A673 (cell line): ENCODE results near the gene SLC26A5.

Source experiments
- EZH2 ChIP-seq: fragments of 200-600 bp; sonication (generic); IDR thresholded peaks from 2 replicates; pipeline ENCODE4 v1.6.1; 2017; ENCODE audit warnings: borderline replicate concordance, low read depth, mild to moderate bottlenecking, mixed read lengths, antibody characterized with exemption, low read length; ENCODE audit not compliant: poor library complexity, severe bottlenecking
- TF ChIP-seq, protein P1 (sequence below): fragments of 300-800, 200-600 bp; sonication (generic); conservative IDR thresholded peaks from 2 replicates; pipeline ENCODE4 v1.5.1; 2017; ENCODE audit warnings: low read depth, mild to moderate bottlenecking, antibody characterized with exemption, low read length, moderate library complexity, mixed read lengths

DNA sequence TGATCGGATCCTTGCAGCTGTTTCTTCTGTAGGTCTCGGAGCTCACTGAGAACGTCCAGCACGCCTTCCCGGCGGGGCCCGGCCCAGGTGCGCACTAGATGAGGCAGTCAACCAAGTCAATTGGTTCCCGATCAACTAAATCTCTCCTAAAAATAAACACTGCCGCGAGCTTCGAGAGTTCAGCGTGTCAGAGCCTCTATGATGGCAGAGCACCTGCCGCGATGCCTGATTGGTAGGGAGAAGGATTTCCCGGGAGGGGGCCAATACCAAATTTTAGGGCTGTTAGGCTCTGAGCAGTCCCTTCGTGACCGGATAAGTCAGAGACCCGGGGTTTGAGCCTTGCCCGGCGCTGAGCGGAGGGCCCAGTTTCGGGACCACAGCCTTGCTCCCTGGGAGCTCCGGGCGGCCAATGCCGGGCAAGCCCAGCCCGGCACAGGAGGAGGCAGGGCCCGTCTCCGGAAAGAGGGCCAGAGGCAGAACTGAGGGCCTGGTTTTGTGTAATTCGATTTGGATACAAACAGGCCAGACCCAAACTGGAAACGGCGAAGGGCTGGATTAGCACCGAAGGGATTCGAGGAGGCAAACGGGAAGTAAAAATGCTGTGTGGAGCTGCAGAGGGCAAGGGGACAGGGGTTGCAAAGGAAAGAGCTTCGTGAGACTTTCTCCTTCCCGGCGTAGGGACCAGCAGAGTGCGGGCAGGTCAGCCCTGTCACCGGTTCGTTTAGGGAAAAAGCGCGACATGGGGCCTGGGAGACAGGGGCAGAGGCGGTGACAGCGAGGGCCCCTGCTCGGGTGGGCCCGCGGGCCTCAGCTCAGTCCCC lies 569 bp downstream of the SLC26A5 start:
- TF ChIP-seq, protein P1, sequence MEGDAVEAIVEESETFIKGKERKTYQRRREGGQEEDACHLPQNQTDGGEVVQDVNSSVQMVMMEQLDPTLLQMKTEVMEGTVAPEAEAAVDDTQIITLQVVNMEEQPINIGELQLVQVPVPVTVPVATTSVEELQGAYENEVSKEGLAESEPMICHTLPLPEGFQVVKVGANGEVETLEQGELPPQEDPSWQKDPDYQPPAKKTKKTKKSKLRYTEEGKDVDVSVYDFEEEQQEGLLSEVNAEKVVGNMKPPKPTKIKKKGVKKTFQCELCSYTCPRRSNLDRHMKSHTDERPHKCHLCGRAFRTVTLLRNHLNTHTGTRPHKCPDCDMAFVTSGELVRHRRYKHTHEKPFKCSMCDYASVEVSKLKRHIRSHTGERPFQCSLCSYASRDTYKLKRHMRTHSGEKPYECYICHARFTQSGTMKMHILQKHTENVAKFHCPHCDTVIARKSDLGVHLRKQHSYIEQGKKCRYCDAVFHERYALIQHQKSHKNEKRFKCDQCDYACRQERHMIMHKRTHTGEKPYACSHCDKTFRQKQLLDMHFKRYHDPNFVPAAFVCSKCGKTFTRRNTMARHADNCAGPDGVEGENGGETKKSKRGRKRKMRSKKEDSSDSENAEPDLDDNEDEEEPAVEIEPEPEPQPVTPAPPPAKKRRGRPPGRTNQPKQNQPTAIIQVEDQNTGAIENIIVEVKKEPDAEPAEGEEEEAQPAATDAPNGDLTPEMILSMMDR, result no peak
- peak; percentile 58 for TF ChIP-seq EZH2
